ENCODE results near the gene CDH11. TPM values are rescaled to one million over a fixed set of nuclear protein-coding genes. Genes with fewer than 3 reads are reported as not detected.
A peak's percentile ranks its signal among the peaks of the same experiment; 100 is the strongest.

The CDH11 gene, protein sequence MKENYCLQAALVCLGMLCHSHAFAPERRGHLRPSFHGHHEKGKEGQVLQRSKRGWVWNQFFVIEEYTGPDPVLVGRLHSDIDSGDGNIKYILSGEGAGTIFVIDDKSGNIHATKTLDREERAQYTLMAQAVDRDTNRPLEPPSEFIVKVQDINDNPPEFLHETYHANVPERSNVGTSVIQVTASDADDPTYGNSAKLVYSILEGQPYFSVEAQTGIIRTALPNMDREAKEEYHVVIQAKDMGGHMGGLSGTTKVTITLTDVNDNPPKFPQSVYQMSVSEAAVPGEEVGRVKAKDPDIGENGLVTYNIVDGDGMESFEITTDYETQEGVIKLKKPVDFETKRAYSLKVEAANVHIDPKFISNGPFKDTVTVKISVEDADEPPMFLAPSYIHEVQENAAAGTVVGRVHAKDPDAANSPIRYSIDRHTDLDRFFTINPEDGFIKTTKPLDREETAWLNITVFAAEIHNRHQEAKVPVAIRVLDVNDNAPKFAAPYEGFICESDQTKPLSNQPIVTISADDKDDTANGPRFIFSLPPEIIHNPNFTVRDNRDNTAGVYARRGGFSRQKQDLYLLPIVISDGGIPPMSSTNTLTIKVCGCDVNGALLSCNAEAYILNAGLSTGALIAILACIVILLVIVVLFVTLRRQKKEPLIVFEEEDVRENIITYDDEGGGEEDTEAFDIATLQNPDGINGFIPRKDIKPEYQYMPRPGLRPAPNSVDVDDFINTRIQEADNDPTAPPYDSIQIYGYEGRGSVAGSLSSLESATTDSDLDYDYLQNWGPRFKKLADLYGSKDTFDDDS
- polyA plus RNA-seq (2013, experiment 1 of 2; ENCODE audit: insufficient read length), result 553 TPM
- 547 TPM for polyA plus RNA-seq (2013, experiment 2 of 2; ENCODE audit: insufficient read length)

DNA sequence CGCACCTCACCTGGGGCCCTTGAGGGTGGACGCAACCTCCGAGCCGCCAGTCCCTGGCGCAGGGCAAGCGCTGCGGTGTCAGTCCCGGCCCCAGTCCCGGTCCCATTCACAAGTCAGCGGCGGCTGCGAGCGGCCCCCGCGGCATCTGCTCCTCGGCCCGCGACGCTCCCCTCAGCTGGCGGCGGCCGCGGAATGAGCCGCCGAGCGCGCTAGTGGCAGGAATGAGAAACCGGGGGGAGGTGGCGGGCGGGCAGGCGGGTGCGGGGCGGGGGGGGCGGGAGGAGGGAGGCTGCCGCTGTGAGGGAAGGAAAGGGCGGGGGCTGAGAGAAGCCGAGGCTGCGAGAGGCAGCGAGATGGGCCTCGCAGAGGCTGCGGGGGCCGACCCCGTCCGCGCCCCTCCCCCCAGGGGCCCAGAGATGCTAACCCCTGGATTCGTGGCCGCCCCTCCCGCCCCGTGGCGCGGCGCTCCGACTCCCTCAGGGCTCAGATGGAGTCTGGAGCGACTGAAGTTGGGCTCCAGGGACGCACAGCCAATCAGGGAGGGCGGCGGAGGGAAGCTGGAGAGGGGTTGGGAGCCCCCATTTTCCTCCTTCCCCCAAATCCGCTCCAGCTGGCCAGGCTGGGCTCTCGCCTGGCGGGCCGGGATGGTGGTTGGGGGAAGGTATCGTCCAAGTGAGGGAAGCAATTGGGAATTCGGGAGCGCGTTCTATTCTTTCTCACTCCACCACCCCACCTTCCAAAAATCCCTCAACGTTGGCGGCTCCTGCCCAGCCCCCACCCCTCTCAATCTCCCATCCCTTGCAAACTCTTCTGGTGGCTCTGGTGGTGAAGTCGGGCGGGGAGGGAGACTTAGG lies at the start of gene CDH11:
TSS of gene CDH11 (minus strand) at position 194 of the 854 bp plus-strand sequence. CDS start 117,194 bp downstream, outside the sequence.
- peak; percentile 98 for DNase-seq

DNA sequence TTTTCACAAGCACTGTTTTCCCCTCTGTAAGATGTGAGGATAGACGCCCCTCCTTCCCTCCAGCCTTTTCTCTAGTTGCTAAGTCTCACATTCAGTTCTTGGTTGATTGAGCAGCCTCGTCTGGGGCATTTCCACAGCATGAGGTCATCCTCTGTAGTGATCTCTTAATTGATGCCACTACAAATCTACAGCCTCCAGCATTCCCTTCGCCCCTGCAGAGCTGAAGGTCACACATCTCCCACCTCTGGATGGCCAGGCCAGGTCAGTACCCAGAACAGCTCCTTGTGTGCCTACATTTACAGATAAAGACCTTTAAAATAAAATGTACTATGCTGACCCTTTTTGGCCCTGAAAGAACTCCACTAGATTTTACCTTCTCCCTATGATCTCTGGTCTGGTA lies 32.5 kb upstream of the CDH11 start:
- peak; percentile 11 for DNase-seq

DNA sequence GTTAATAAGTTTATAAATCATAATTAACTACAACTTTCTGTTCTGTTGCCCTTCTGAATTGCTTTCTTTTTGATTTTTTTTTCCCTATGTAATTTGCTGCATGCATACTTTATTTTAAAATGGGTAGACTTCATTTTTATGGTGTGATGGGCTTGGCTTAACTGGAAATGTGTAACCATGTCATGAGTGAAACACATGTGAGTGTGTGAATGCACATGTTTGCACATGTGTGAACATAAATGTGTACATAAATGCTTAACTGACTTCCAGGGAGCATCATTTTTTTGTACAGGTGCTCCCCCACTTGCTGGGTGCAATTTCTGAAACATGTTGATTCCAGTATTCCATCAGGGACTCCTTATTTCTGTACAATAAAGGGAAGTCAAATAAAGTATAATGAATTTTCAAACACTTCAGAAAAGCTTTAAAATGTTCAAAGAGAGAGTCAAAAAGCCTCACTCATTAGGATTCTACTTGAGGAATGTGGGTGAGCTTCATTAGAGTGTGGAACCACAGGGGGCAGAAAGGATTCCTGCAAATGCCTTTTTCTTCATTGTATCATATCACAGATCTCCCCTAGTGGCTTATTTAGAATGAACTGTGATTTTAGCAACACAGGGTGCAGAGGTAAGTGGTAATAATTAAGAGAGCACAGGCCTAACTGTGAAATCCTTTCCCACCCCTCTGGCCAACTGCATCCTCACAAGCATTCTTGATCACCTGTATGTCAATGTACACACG lies 31.7 kb upstream of the CDH11 start:
- no peak for DNase-seq

DNA sequence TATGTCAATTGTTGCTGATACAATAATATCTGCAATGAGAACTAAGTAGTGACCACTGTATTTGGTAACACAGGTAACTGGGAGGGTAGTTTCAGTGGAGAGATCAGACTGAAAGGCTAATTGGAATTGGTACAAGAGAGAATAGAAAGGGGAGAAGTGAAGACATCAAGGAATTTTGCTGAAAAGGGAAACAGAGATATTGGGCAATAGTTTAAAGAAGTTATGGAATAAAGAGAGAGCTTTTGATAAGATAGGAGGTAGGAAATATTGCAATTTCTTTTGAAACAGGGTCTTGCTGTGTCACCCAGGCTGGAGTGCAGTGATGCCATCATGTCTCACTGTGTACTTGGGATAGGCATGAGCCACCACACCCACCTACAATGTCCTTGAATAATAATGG lies 26.9 kb upstream of the CDH11 start:
- DNase-seq, result no peak

GRCh38 chr16:65142276-65142675 lies 20.4 kb upstream of the CDH11 start:
- DNase-seq, result no peak

- DNase-seq, result peak; percentile 27
These were observed 14.8 kb upstream of the CDH11 start for GRCh38 chr16:65136681-65137080.

- no peak for DNase-seq
These were observed 5.2 kb upstream of the CDH11 start for GRCh38 chr16:65126845-65127624.

- DNase-seq, result peak; percentile 88
These were observed 4.0 kb upstream of the CDH11 start for GRCh38 chr16:65125871-65126270.

DNA sequence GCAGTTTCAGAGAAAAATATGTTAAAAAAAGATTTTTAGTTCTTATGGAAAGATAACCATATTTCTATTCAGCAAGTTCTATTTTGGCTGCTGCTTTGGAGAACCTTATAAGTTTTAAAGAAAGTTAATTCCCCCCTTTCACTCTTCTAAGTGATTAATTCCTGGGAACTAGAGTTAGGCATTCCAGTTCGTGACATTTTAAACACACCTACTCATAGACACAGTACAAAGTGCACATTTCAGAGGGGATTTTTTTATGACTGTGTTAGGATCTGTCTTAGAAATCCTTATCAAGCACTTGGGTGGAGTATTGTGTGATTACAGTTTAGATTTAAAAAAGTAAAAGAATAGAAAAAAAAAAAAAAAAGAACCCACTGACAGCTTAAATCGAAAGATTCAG lies 3.5 kb upstream of the CDH11 start:
- DNase-seq, result no peak

GRCh38 chr16:65124596-65124995 lies 2.7 kb upstream of the CDH11 start:
- DNase-seq, result no peak

- DNase-seq, result no peak
These were observed 2.3 kb upstream of the CDH11 start for GRCh38 chr16:65124212-65124548.

GRCh38 chr16:65123396-65124211 lies 1.7 kb upstream of the CDH11 start:
- peak; percentile 43 for DNase-seq

GRCh38 chr16:65122724-65123395 lies 997 bp upstream of the CDH11 start:
- peak; percentile 83 for DNase-seq

- DNase-seq, result no peak
These were observed 787 bp downstream of the CDH11 start for GRCh38 chr16:65120831-65121721.

DNA sequence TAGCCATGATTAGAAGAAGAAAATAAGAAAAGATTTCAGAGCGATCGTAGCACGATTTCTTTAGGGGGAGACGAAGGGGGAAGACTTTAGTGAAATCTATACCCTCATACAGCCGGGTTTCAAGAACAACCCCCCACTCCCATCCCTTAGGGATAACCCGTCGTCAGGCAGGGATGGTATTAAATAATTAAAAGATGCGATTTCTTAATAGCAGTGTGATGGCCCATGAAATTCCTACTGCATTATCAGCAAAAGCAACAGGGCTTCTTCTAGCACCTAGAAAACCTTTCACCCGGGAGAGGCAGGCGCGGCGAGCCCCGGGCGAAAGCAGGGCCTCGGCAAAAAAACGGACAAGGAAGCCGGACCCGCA lies 1.4 kb downstream of the CDH11 start:
- no peak for DNase-seq

DNA sequence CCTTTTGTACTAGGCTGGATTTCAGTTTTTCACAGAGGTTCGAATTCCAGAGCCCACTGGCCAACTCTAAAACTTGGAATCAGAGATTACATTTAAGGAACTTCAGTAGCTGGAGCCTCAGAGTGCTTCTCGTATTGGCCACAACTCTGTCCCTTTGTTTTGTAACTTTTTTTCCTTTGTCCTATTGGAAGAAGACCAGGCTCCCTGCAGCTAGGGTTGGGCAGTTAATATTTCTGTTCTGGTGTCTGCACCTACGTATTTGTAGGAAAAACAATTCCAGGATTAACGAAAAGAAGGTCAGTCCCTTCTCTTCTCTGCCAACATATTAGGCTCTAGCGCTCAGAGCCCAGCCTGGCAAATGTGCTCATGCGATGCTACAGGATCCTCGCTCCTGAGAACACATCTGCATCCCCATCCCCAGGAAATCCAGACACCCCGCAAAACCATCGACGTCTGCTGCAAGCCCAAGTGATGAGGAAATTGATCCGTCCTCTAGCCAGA lies 1.9 kb downstream of the CDH11 start:
- peak; percentile 92 for DNase-seq

GRCh38 chr16:65119435-65119834 lies 2.4 kb downstream of the CDH11 start:
- no peak for DNase-seq

- DNase-seq, result peak; percentile 51
These were observed 3.0 kb downstream of the CDH11 start for GRCh38 chr16:65118871-65119270.

All from fibroblast of skin of scalp (primary cell).